ENCODE measurements around the gene UNC45A.

Gene UNC45A

DNA sequence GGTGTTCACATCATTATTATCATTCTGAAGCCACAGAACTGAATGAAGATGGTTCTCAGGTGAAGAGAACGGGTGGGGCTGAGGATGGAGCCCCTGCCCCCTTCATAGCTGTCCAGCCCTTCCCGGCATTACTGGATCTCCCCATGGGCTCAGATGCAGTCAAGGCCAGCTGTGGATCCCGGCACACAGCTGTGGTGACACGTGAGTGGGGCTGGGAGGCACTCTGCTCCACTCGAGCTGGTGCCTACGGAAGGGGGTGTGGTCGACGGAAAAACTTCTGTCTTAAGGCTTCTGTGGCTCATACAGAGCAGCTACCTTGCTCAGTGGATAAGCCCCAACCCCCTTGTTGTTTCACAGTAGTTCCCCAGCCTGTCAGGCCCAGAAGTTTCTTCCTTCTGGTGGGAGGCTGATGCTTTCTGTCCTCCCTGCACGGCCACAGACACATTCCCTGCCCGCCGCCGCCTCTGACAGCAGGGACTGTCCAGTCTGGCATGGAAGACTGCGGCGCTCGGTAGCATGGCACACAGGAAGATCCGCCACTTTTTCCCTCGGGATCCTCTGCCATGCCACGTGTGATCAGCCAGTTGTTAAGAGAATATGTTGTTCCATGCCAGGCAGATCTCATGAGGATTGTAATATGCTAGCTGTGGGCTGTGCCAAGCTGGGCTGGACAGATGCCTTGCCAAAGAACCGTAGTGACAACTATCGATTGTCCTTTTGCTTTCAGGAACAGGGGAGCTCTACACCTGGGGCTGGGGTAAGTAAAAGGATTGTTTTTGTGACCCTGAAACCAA is 25.4 kb downstream of the UNC45A start:
- no peak for DNase-seq (ENCODE audit: low read depth)

DNA sequence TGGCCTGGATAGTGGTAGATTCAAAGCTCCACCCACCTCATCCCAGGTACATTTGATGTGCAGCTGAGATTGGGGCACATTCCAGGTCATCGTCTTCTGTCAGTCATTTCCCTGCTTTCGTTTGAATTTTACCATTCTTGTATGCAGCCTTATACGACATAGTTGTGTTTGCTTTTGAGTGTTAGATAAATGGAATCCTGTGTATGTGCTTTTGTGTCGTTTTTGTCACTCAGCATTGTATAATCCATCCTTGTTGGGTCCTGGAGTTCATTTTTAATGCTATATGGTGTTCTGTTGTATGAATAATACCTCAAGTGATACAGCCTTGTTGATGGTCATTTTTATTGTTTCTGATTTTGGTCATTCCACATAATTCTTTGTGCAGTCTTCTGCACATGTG is 26.9 kb downstream of the UNC45A start:
- DNase-seq (ENCODE audit: low read depth), result no peak

DNA sequence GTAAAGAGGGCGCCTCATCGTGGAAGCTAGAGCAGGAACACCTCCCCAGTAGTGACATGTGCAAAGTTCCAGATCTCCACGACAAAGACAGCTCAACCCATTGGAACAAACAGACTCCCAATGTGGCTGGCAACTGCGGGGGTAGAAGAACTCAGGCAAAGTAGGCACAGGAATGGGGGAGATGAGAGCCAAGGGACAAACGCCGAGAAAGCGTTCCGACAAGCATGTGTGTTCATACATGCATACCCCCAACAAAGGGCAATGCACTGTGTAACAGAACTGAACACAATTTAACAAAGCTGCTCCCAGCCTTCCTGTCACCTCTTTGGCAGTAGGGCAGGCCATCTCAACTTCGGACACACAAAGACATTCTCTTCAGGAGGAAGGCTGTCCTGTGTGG is 31.2 kb downstream of the UNC45A start:
- DNase-seq (ENCODE audit: low read depth), result no peak

DNA sequence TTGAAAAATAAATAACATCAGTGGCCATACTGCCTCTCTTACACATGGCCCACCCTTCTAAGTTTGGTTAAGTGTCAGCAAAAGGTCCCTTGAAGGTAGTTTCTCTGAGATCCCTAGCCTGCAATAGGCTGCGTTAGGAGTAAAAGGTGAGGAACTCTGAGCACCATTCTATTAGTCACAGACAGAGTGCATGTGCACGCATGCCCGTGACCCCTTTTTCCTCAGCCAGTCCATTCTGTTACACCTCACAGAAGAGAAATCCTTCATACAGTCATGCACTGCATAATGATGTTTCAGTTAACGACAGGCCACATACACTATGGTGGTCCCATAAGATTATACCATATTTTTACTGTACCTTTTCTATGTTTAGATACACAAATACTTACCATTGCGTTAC is 32.1 kb downstream of the UNC45A start:
- DNase-seq (ENCODE audit: low read depth), result no peak

DNA sequence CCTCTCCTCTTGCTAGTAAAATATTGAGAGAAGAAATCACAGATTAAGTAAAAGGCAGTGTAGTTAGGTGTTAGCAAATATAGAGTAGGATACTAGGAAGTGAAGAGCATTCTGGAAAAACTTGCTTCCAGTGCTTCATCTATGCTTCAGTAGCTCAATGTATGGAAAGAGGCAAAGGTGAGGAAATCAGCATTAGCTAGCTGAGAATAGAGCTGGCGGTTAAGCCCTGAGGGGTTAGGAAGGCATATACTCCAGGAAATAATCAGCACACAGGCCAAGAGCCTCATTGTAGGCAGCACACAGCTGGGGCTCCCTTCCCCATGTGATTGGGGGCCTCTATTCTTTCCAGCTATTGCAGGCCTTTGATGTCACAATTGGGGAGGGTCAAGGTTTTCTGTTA is 33.3 kb downstream of the UNC45A start:
- DNase-seq (ENCODE audit: low read depth), result no peak

DNA sequence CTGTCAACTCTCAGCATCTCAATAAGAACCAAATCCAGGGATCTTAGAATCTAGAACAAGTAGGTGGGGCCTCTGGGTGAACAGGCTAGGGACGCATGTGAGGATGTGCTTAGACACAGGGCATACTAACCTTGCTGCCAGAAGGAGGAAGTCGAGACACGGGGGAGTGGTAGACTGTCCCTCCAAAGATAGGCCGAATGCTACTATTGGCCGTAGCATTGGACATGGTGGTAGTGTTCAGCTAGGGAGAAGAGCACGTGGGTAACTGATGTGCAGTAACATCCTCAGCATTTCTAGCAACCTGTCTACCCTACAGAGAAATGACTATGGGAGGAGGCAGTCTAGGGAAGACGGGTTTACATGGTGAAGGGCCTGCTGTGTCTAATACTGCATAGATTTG is 35.2 kb downstream of the UNC45A start:
- DNase-seq (ENCODE audit: low read depth), result no peak

DNA sequence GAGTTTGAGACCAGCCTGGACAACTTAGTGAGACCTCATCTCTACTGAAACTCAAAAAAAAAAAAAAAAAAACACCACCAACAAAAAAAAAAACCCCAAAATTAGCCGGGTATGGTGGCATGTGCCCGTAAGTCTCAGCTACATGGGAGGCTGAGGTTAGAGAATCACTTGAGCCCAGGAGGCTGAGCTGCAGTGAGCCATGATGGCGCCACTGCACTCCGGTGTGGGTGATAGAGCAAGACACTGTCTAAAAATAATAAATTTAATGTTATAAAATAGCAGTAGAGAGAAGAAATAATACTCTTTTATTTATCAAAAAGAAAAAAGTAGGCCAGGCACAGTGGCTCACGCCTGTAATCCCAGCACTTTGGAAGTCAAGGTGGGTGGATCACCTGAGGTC is 37.0 kb downstream of the UNC45A start:
- DNase-seq (ENCODE audit: low read depth), result no peak

DNA sequence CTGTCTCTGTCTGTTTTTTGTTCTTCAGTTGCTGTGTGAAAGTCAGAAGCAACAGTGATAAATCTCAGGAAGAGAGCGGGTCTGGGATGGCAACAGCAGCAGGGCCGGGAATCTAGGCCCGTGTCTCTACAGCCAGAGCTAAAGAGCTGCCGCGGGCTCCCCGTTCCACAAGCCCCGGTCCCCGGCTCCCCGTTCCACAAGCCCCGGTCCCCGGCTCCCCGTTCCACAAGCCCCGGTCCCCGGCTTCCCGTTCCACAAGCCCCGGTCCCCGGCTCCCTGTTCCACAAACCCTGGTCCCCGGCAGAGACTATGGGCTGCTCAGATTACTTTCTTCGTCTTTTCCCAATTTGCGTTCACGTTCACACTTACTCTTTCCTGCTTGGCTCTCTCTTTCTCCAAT is 39.1 kb downstream of the UNC45A start:
- no peak for DNase-seq (ENCODE audit: low read depth)

DNA sequence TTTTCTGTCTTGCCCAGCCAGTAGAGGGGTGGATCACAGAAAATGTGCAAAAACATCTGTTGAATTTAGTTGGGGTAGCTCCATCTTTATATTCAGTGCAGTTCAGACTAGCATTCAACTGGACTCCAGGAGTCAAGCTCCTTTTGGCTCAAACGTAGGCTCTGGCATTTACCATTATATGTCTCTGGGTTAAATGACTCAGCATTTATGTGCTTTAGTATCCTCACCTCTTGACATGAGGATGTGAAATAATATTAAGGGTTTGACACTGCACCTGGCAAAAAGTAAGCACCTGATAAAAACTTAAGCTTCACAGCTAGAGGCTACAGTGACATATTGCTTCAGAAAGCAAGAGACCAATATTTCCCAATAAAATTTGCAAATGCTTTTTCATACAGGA is 44.5 kb downstream of the UNC45A start:
- no peak for DNase-seq (ENCODE audit: low read depth)

DNA sequence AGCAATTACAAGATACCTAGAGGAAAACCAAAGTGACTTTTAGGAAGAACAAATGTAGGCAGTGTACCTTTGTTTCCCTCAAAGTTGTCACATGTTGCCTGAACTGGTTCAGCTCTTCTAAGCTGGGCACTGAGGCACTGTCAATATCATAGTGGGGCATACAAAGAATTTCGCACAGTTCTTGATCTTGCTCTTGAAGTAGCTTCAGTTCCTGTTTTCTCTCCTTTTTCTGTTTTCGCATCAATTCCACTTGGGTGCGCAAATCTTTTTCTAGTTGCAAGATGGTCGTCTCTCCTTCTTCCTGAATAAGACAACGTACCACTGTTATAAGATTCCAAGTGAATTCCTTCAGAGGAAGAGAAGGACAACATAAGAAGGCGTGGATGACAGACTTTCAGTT is 46.6 kb downstream of the UNC45A start:
- no peak for DNase-seq (ENCODE audit: low read depth)

DNA sequence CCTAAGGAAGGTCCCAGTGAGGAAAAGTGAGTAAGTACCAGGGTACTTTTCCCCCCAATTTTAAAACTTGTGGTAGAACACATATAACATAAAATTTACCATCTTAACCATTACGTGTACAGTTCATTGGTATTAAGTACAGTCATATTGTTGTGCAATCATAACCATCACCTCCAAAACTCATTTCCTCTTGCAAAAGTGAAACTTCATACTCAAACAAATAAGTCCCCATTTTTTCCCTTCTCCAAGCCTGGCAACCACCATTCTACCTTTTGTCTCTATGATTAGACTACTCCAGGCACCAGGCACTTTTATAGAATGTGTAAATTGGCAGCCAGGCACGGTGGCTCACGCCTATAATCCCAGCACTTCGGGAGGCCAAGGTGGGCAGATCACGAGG is 47.0 kb downstream of the UNC45A start:
- no peak for DNase-seq (ENCODE audit: low read depth)

DNA sequence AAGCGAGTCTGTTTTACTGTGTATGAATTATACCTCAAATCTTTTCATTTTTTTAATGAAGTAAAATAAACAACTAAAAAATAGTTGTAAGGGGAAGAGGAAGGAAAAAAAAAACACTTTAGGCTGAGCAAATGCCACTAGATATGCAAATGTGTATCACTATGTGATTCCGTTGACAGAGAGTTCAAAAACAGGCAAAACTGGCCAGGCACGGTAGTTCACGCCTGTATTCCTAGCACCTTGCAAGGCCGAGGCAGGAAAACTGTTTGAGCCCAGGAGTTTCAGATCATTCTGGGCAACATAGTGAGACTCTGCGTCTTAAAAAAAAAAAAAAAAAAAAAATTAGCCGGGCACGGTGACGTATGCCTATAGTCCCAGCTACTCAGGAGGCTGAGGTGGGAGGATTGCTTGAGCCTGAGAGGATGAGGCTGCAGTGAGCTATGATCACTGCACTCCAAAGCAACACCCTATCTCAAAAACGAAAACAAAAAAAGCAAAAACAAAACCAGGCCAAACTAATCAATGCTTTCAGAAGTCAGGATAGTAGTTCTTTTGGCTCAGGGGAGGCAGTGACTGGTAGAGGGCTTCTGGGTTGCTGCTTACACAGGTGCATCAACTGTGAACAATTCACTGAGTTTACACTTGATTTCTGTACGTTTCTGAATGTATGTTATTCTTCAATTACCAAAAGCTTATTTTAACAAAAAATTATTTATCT is 51.9 kb downstream of the UNC45A start:
- no peak for DNase-seq (ENCODE audit: low read depth)

DNA sequence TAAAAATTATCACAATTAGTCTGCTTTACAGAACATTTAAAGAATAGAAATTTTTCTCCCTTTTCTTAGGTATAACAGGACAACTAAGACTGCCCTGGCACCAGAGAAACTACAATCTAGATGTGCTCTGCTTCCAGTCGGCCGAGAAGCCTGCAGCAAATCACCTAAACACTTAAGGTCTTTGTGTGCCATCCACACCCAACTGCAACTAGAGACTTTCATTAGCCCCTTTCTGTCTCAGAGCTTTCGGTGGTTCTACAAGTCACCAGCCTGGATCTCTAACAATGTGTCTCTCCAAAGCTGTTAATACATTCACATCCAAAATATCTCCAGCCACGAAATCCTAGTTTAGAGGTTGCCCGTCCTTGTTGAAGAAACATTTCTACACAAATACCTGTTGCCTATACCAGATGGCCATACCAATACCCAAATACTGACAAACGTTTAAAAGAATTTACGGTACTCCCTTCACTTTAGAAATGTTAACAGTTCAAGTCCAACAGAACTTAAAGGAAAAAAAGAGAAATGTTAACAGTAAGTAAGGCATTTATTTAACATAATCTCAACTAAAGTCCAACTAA is 52.6 kb downstream of the UNC45A start:
- no peak for DNase-seq (ENCODE audit: low read depth)

DNA sequence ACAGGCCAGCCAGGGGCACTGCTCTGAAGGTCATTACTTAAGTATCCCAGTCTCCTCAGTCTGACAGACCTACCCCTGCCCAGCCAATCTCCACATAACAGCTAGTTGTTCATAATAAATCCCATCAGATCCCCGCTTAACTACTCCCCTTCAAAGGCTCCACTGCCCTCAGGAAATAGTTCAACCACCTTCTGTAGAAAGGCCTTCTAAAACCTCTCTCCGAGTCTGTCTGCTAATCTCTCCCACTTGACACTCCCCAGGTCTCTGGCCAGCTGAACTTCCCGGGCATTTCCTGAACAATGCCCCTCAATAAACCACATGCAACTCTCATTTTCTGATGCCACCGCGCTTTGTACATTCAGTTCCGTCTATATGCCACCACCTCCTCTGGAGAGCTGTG is 53.2 kb downstream of the UNC45A start:
- DNase-seq (ENCODE audit: low read depth), result no peak

DNA sequence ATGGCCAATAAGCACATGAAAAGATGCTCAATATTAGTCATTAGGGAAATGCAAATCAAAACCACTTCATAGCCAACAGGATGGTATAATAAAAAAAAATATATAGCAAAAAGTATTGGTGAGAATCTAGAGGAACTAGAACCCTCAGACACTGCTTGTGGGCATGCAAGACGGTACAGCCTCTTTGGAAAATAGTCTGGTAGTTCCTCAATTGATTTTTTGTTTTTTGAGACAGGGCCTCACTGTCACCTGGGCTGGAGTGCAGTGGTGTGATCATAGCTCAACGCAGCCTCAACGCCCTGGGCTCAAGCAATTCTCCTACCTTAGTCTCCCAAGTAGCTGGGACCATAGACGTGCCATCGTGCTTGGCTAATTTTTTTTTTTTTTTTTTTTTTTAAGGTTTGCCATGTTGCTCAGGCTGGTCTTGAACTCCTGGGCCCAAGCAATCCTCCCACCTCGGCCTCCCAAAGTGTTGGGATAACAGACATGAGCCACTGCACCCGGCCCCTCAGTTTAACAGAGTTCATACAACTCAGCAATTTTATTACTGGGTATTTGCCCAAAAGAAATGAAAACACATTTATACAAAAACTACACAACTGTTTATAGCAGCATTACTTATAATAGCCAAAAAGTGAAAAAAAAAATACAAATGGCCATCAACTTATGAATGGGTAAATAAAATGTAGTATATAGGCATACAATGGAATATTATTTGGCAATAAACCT is 54.1 kb downstream of the UNC45A start:
- DNase-seq (ENCODE audit: low read depth), result no peak

DNA sequence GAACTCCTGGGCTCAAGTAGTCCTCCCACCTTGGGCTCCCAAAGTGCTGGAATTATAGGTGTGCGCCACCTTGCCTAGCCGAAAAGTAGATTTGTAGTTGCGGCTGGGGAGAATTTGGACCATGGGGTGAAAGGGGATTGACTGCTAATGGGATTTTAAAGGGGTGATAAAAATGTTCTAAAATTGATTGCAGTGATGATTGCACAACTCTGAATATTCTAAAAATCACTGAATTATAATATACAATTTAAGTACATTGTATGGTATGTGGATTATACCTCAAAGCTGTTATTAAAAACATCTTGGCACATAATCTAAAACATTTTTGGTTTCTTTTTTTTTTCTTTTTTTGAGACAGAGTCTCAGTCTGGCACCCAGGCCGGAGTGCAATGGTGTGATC is 55.4 kb downstream of the UNC45A start:
- DNase-seq (ENCODE audit: low read depth), result no peak

DNA sequence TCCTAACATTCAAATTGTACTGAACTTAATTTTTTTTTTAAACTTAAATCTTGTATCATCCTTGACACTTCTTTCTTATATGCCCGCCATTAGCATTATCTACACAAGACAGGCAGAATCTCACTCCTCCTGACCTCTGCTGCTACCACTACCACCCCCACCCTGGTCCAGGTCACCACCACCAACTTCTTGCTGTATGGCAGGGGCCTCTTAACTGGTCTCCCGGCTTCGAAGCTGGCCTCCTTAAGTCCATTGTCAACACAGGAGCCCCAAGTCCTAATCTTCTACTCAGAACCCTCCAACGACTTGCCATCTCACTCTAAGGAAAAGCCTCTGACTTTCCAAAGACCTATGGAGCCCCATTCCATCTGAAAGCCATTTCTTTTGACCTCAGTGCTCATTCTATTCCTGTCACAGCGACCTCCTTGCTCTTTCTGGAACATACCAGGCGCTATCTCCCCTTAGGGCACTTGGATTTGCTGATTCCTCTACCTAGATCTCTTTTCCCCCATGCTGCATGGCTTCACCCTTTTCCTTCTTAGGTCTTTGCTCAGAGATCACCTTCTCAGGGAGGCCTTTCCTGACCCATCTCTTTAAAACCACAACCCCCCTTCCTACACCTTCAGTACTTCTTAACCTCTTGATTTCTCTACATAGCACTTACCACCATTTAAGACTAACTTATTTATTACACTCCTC is 56.7 kb downstream of the UNC45A start:
- no peak for DNase-seq (ENCODE audit: low read depth)

DNA sequence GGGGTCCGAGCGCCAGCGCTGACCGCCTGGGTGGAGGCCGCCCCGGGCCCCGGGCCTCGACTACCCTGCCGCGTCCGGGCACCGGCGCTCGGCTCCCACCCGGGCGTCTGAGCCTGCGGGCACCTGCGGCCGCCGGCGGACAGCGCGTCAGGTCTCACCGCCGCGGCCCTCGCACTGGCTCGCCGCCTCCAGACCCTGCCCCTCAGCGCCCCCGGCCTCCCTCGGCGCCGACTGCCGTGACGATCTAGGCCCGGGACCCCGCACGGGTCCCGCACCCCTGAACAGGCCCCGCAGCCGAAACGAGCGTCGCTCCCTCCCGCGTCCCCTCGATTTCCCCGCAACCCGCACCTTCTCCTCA is 59.0 kb downstream of the UNC45A start:
- no peak for DNase-seq (ENCODE audit: low read depth)

DNA sequence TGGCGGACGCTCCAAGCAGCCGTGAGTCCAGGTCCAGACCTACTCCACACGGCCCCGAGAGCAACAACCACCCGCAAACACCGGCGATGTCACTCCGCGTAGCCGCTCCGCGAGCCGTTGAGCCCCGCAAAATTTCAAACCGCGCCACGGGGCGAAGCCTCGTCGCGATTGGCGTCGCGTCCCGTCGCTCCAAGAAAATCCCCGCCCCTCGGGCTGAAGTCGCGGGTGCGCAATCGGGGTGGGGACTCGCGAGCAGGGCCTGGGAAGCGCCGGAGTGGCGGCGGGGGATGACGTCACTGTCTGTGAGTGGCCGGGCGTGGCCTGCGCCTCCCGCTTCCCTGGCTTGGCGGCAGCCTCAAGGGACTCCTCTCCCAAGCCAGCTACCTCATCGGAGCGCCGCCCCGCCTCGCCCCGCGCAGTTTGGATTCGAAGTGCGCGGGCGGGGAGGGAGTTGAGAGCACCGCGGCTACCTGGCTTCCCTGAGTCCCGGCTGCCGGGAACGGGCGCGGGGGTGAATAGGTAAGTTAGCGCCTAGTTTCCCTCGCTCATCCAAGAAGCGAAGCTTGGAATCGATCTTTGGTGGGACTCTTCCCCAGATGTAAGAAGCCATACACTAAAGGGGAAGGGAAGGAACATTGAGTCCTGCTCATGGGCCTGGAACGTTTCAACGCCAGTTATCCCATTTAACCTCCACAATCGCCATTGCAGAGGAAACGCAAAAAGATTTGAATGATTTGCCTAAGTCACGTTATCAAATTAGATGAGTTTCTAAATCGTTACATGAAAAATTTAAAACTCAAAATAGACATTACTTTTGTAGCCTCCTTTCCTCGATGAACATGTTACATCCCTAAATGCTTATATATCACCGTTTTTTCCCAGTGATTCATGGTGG is 59.6 kb downstream of the UNC45A start, which contains the start of gene PRC1:
TSS of gene PRC1 (minus strand) at position 119 of the 895 bp plus-strand sequence. CDS start at position 1, 118 bp downstream.
- peak; percentile 93 for DNase-seq (ENCODE audit: low read depth)

DNA sequence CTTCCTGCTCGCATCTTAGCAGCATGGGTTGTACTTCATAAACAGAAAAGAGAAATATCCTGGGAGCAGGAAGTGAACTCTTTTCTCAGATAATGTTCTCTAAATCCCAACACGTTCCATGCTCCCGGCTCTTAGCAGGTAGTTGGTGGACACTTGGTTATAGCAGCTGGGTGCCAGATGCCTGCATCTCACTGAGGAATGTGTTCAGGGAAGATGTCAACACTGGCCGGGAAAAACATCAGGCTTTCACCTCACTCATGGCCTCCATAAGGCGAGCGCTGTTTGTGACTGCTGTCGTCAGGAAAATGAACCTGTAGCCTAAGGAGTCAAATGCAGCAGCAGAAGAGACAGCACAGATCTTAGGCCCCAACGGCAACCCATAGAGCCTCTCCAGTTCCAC is 63.7 kb downstream of the UNC45A start:
- DNase-seq (ENCODE audit: low read depth), result no peak

DNA sequence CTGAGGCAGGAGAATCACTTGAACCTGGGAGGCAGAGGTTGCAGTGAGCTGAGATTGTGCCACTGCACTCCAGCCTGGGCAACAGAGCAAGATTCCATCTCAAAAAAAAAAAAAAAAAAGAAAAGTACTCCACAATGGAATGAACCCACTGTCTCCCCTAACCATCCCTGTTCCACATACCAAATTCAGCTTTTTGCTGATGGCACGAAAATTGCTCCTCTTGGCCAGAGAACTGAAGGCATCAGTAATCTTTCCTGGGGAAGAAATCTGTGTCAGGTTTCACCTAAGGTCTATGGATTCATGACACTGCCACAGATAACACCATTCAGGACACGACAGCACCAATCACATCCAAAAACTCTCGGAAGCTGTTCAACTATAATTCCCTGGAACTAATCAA is 66.1 kb downstream of the UNC45A start:
- DNase-seq (ENCODE audit: low read depth), result no peak

Data from activated gamma-delta T cell treated with anti-CD3 and anti-CD28 coated beads, Interleukin-2, amount 50 U/mL, for 16 hours (primary cell).